GM19238 (cell line): ENCODE data around the gene ZBTB16.

ENCODE experiments used
- DNase-seq: peaks from one replicate; pipeline ENCODE4 v3.0.0; 2011; ENCODE audit warnings: low spot score; ENCODE audit not compliant: insufficient read length

ZBTB16 gene

GRCh38 chr11:114258696-114259095 lies 199.2 kb downstream of the ZBTB16 start:
- no peak for DNase-seq

DNA sequence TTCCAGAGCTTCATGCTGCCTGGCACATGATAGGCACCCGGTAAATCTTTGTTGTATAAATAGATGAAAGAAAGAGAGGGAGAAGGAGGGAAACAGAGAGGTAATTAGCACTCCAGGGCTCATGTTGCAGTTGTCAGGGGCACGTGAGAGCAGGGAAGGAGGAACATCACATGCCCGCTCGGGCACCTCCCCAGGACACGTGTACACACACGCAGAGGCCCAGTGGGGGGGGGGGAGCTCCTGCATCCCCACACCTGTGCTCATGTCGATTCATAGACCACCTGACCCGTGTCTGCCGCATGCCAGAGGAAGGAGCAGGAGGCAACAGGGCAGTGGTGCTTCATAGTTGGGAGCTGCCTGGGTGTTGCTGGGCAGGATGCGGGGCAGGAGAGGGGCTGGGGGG lies 199.6 kb downstream of the ZBTB16 start:
- no peak for DNase-seq

DNA sequence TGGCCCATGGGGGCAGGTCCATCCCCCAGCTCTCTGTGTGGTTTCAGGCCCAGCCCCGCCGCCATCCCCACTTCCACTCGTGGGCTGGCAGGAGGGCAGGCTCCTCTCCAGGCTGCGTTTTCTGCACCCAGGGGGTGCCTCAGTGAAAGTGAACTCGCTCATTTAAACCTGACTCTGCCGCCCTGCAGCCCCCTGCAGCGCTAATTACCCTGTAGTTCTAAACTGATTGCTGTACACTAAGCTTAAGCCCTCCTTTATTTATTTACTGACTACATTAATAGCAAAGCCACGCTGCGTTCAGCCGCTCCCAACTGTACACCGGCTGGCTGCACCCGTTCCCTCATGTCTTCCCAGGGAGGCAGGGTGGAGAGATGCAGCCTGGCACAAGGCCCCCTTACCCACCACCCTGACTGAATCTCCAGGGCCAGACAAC lies 200.1 kb downstream of the ZBTB16 start:
- no peak for DNase-seq

- DNase-seq: no peak
Measured at GRCh38 chr11:114260077-114260476, 200.6 kb downstream of the ZBTB16 start.

- DNase-seq: no peak
Measured at GRCh38 chr11:114260483-114260882, 201.0 kb downstream of the ZBTB16 start.

- DNase-seq: no peak
Measured at GRCh38 chr11:114261791-114262190, 202.3 kb downstream of the ZBTB16 start.

GRCh38 chr11:114262681-114263512 lies 203.4 kb downstream of the ZBTB16 start:
- no peak for DNase-seq

GRCh38 chr11:114263513-114264170 lies 204.1 kb downstream of the ZBTB16 start:
- DNase-seq: no peak

- no peak for DNase-seq
Measured at GRCh38 chr11:114264381-114264780, 204.9 kb downstream of the ZBTB16 start.

- DNase-seq: no peak
Measured at GRCh38 chr11:114265122-114265878, 205.8 kb downstream of the ZBTB16 start.

DNA sequence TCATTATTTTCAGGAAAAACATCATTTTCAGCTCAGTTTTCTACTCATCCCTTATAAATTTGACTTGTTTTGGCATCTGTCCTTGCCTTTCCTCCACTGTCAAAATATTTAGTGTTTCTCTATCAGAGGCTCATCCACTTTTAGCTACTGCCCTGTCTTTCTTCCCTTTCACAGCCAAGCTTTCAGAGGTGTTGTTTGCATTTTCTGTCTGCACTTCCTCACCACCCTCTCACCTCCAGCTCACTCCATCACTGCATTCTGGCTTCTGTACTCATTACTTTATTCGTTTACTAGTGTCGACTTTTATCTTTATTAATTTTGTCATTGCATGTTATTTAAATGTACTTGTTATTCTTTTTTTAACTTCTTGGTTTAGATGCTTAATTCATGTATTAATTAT lies 210.0 kb downstream of the ZBTB16 start:
- DNase-seq: no peak

- DNase-seq: no peak
Measured at GRCh38 chr11:114270531-114271270, 211.2 kb downstream of the ZBTB16 start.

DNA sequence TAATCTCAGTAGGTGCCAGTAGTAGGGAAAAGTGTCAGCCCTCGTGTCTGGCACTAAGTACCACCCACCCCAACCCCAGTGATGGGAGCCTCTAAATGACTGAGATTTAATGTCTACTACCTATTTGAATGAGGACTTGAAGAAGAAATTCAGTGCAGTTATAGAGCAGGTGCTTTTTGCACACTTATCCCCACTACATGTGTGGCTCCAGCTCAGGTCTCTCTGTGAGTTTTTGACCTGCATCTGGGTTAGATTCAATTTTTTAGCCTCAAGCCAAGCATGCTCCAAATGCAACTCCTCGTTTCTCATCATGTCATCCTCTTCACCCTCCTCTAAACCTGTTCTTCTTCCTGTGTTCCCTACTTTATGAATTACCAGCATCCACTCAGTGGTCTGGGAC lies 211.8 kb downstream of the ZBTB16 start:
- no peak for DNase-seq

- DNase-seq: no peak
Measured at GRCh38 chr11:114272311-114272710, 212.8 kb downstream of the ZBTB16 start.

DNA sequence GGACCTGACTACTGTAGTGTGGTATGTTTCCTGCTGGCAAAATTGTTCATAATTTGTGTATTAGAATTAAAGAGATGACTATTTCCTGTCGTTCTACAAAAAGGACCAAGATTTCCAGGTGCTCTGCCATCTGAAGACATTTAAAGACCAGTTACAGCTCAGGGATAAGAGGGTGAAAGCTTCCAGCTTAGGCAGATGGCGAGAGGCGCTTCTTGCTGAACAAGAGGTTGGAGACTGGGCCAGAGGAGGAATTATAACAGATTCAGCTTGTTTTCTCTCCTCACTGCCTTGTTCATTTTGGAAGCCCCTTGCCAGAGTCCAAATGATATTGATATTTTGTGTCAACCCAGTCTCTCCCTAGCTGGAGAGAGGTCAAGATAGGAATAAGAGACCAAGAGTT lies 213.6 kb downstream of the ZBTB16 start:
- no peak for DNase-seq

GRCh38 chr11:114273890-114274635 lies 214.6 kb downstream of the ZBTB16 start:
- no peak for DNase-seq

DNA sequence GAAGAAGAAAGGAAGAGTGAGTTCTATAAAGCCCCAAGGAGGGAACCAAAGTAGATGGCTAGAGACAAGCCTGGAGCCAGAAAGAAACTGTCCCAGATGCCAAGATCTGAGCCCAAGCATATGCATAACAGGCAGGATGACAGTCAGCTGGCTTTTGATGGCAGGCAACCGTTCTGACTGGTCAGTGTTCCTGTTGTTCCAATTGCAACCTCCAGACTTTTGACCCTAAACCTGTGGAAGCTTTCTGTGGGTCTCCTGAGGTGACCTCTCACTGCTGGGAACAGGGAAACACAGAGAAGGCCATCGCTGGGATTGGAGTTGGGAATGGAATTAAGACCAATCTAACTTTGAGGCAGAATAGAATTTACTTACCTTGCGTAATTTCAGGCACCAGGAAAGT lies 215.1 kb downstream of the ZBTB16 start:
- DNase-seq: no peak

DNA sequence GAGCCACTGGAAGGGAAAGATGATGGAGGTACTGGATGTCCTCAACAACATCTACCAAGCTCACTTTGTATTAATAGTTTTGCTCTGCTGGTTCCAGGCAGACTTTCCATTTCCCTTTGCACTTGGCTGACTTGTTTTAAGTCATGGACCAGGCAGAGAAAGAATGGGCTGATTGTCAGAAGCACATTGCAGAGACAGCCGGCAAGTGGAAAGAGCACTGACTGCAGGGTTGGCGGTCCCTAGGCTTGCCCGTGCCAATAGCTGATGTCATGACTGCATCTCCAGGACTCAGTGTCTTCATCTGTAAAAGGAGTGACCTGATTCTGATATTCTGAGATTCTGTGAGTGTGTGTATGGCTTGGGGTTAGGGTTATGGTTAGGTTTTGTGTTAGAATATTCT lies 215.8 kb downstream of the ZBTB16 start:
- DNase-seq: no peak

- no peak for DNase-seq
Measured at GRCh38 chr11:114276077-114276476, 216.6 kb downstream of the ZBTB16 start.

DNA sequence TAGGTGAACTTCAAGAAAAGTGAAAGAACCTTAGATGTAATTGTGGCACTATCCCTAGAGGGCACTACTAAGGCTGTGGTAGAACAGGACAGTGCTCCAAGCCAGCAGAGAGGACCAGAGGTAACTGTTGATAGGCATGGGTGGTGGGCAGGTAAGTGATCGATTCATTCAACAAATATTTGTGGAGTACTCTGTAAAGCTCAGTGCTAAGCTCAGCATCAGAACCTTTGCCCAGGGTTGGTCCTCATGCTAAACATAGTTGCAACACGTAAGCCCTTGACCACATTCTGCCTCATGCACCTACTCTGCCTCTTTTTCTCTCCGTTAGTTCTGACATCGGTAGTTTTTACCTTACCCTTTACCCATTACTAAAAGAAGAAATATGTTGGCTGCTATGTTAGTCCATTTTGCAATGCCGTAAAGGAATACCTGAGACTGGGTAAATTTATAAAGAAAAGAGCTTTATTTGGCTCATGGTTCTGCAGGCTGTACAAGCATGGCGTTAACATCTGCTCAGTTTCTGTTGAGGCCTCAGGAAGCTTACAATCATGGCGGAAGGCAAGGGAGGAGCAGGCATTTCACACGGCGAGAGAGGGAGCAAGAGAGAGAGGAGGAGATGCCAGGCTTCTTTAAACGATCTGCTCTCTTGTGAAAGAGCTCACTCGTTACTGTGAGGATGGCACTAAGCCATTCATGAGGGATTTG lies 218.3 kb downstream of the ZBTB16 start:
- no peak for DNase-seq
